Measurements from ENCODE around the gene DCC.

DCC gene

GRCh38 chr18:52496426-52496825 lies 156.4 kb downstream of the DCC start:
- TF ChIP-seq CTCF (conservative IDR thresholded peaks at IDR 0.05) (no peak), ZFX (IDR thresholded peaks at IDR 0.05) (no peak)
- H3K27ac ChIP-seq, result no peak overlapping the region

- TF ChIP-seq ZFX (IDR thresholded peaks at IDR 0.05), result no peak
- TF ChIP-seq CTCF (conservative IDR thresholded peaks at IDR 0.05), result no peak
- H3K27ac ChIP-seq, result no peak overlapping the region
These were observed 159.0 kb downstream of the DCC start for GRCh38 chr18:52499016-52499415.

- no peak overlapping the region for H3K27ac ChIP-seq
These were observed 159.6 kb downstream of the DCC start for GRCh38 chr18:52499644-52500043.

GRCh38 chr18:52504589-52504988 lies 164.6 kb downstream of the DCC start:
- H3K27ac ChIP-seq, result no peak overlapping the region
- no peak for TF ChIP-seq CTCF (conservative IDR thresholded peaks at IDR 0.05)
- no peak for TF ChIP-seq ZFX (IDR thresholded peaks at IDR 0.05)

More at GRCh38 chr18:52499644-52500043, 159.6 kb downstream of the DCC start:
- TF ChIP-seq ZFX (IDR thresholded peaks at IDR 0.05), result no peak
- no peak for TF ChIP-seq CTCF (conservative IDR thresholded peaks at IDR 0.05)

GRCh38 chr18:52510139-52510538 lies 170.1 kb downstream of the DCC start:
- H3K27ac ChIP-seq, result no peak overlapping the region
- TF ChIP-seq ZFX (IDR thresholded peaks at IDR 0.05) (no peak), CTCF (conservative IDR thresholded peaks at IDR 0.05) (no peak)

- TF ChIP-seq CTCF (conservative IDR thresholded peaks at IDR 0.05) (no peak), ZFX (IDR thresholded peaks at IDR 0.05) (no peak)
- no peak overlapping the region for H3K27ac ChIP-seq
These were observed 178.1 kb downstream of the DCC start for GRCh38 chr18:52518086-52518485.

GRCh38 chr18:52519021-52519420 lies 179.0 kb downstream of the DCC start:
- H3K27ac ChIP-seq, result no peak overlapping the region
- TF ChIP-seq ZFX (IDR thresholded peaks at IDR 0.05) (no peak), CTCF (conservative IDR thresholded peaks at IDR 0.05) (no peak)

Data from C4-2B (cell line).